ENCODE measurements around the gene MDP1. TPM values are rescaled to one million over a fixed set of nuclear protein-coding genes. Genes with fewer than 3 reads are reported as not detected.

The MDP1 gene
- total RNA-seq, 2 donors from 2014 or later: 8.2 to 10.9 TPM

- no peak for TF ChIP-seq CTCF (IDR thresholded peaks at IDR 0.05)
- intact Hi-C loops (cut with DNase I): no loop called here
- DNase-seq: no peak
Observed at GRCh38 chr14:24183014-24183481, 32.8 kb downstream of the MDP1 start.

DNA sequence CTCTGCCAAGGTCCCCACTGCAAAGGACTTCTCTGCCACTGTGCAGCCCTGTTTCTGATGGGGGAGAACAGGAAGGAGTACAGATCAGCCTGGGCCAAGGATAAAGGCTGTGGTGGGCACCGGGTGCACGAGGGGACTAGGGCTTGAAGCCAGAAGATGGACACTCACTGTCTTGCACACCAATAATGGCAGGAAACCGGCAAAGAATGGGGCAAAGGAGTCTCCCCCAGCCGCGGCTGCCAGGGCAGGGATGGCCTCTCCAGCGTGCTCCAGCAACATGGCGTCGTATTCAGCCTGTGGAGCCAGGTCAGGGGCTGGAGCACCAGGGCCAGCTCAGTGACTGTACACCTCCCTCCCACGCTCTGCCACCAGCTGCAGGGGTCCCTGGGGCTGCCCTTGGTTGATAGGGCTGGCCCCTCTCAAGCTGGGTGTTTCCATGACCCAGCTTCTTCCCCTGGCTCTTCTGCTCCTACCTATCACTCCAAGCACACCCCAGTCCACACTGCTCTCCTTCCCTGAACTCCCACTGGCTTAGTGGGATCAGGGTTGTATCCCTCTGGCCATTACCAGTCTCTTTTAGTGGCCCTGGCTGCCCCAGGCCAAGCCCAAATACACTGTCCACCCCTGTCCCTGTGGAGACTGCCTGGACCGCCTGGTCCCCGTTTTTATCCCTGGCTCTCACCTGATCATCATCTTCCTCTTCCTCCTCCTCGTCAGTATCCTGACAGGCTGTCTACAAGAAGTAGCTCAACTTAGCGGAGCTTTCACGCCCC lies 33.6 kb downstream of the MDP1 start:
- Histone ChIP-seq H3K9me3 (no peaks in the 10 kb centered on the region), H3K27me3 (no peaks in the 10 kb centered on the region), H3K4me1 (no peaks in the 10 kb centered on the region), H3K36me3 (no peaks in the 10 kb centered on the region), H3K27ac (no peak overlapping the region), H3K9ac (ENCODE audit: low read depth in 2 of 2, low read length in 2 of 2) (no peak overlapping the region), H3K4me3 (no peak overlapping the region)
- intact Hi-C loops (cut with DNase I): no loop called here
- DNase-seq: no peak
- TF ChIP-seq CTCF (IDR thresholded peaks at IDR 0.05): no peak

More at GRCh38 chr14:24183014-24183481, 32.8 kb downstream of the MDP1 start:
- Histone ChIP-seq H3K27ac (no peak overlapping the region), H3K36me3 (no peaks in the 10 kb centered on the region), H3K9ac (ENCODE audit: low read depth in 2 of 2, low read length in 2 of 2) (peak overlapping the region in 1 of 2 donors; percentile 35), H3K4me1 (no peaks in the 10 kb centered on the region), H3K27me3 (no peaks in the 10 kb centered on the region), H3K4me3 (no peak overlapping the region), H3K9me3 (no peaks in the 10 kb centered on the region)

DNA sequence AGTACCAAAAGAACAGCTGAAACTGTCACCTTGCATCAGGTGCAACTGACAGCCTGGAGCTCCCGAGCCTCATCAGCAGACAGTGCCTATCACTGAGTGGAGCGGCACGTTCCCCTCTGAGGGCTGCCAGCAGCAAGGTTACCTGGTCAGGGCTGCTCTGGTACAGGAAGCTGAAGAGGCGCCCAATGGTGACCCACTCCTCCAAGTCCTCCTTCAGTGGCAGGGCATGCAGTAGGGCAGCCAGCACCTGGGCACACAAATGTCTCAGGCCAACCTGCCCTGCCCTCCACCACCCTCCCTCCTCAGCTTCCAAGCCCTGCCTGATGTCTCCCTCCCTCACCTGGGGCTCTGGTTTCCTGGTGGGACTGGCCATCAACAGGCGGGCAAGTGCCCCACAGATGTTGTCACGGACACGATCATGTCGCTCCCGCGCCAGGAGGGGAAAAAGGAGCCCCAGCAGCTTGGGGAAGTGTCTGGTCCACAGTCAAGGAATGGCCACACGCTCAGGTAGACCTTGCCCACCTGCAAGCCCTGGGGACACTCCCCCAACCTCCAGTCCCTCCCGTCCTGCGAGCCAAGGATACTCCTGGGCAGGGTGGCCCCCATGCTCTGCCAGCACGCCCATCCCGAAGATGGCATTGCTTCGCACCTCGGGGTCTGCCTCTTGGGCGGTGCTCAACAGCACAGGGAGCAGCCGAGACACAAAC lies 34.3 kb downstream of the MDP1 start:
- Histone ChIP-seq H3K27ac (no peak overlapping the region), H3K27me3 (no peaks in the 10 kb centered on the region), H3K4me3 (no peak overlapping the region), H3K9ac (ENCODE audit: low read depth in 2 of 2, low read length in 2 of 2) (no peak overlapping the region), H3K36me3 (no peaks in the 10 kb centered on the region), H3K4me1 (no peaks in the 10 kb centered on the region), H3K9me3 (no peaks in the 10 kb centered on the region)
- DNase-seq: no peak
- no peak for TF ChIP-seq CTCF (IDR thresholded peaks at IDR 0.05)
- intact Hi-C loops (cut with DNase I): no loop called here

GRCh38 chr14:24179961-24180796 lies 35.7 kb downstream of the MDP1 start:
- Histone ChIP-seq H3K27me3 (no peaks in the 10 kb centered on the region), H3K36me3 (no peaks in the 10 kb centered on the region), H3K4me3 (no peak overlapping the region), H3K9ac (ENCODE audit: low read depth in 2 of 2, low read length in 2 of 2) (no peak overlapping the region), H3K9me3 (no peaks in the 10 kb centered on the region), H3K27ac (no peak overlapping the region), H3K4me1 (no peaks in the 10 kb centered on the region)
- DNase-seq: no peak
- intact Hi-C loops (cut with DNase I): no loop called here
- TF ChIP-seq CTCF (IDR thresholded peaks at IDR 0.05): no peak

DNA sequence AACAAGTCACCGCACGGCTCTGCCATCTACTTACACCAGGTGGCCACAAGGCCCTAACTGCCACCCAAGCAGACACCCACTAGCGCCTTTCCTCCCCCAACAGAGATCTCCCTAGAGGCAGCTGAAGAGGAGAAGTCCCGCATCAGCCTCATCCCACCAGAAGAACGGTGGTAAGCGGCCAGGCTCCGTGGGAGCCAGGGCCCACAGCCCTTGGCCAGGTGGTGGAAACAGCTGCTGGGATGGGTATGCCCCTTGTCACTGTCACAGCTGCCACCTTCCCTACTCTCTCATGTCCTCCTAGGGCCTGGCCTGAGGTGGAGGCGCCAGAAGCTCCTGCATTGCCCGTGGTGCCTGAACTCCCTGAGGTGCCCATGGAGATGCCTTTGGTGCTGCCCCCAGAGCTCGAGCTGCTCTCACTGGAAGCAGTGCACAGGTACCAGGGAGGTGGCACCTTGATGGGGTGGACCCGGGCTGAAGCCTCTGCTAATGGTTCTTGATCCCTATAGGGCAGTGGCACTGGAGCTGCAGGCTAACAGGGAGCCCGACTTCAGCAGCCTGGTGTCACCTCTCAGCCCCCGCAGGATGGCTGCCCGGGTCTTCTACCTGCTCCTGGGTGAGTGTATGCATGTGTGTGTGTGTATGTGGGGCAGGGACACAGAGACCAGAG lies 36.4 kb downstream of the MDP1 start:
- no peak for DNase-seq
- no peak overlapping the region for H3K4me3 ChIP-seq
- no peak overlapping the region for H3K9ac ChIP-seq (ENCODE audit: low read depth in 2 of 2, low read length in 2 of 2)
- peak overlapping the region; percentile 5 for H3K27ac ChIP-seq
- H3K27me3 ChIP-seq: no peaks in the 10 kb centered on the region
- H3K9me3 ChIP-seq: no peaks in the 10 kb centered on the region
- no peaks in the 10 kb centered on the region for H3K36me3 ChIP-seq
- intact Hi-C loops (cut with DNase I): no loop called here
- no peak for TF ChIP-seq CTCF (IDR thresholded peaks at IDR 0.05)
- no peaks in the 10 kb centered on the region for H3K4me1 ChIP-seq
